ENCODE data around the gene CNNM2. TPM values are rescaled to one million over a fixed set of nuclear protein-coding genes. Genes with fewer than 3 reads are reported as not detected.
"Not testable (repeated sequence)": the region's sequence is repeated elsewhere in the genome, so short reads cannot be mapped to it uniquely, and the experiment has no call there.

The CNNM2 gene
- total RNA-seq, 1 donor from 2014 or later = 12.5 TPM

- no peak overlapping the region for H3K27ac Mint-ChIP-seq
- no peak overlapping the region for H3K4me3 Mint-ChIP-seq
- DNase-seq (ENCODE audit: low spot score in 2 of 2, unreplicated experiment in 2 of 2) = no peak
These were observed 203.1 kb downstream of the CNNM2 start for GRCh38 chr10:103120977-103121735.

GRCh38 chr10:103123282-103124024, 205.4 kb downstream of the CNNM2 start:
- Mint-ChIP-seq H3K4me3 (no peak overlapping the region), H3K4me1 (peaks cover 13% of the 10 kb centered on the region), H3K27ac (no peak overlapping the region), H3K27me3 (ENCODE audit: low read depth) (no peaks in the 10 kb centered on the region), H3K36me3 (peaks cover 14% of the 10 kb centered on the region), H3K9me3 (no peaks in the 10 kb centered on the region)
- no peak for DNase-seq (ENCODE audit: low spot score in 2 of 2, unreplicated experiment in 2 of 2)
- TF ChIP-seq CTCF (IDR thresholded peaks at IDR 0.05; ENCODE audit: unreplicated experiment) = no peak

More at GRCh38 chr10:103120977-103121735, 203.1 kb downstream of the CNNM2 start:
- TF ChIP-seq CTCF (IDR thresholded peaks at IDR 0.05; ENCODE audit: unreplicated experiment) = no peak
- no peaks in the 10 kb centered on the region for H3K9me3 Mint-ChIP-seq
- peaks cover 8% of the 10 kb centered on the region for H3K36me3 Mint-ChIP-seq
- H3K4me1 Mint-ChIP-seq = peaks cover 13% of the 10 kb centered on the region
- no peaks in the 10 kb centered on the region for H3K27me3 Mint-ChIP-seq (ENCODE audit: low read depth)

GRCh38 chr10:103124420-103125096, 206.5 kb downstream of the CNNM2 start:
- Mint-ChIP-seq H3K27ac (no peak overlapping the region), H3K4me1 (peaks cover 13% of the 10 kb centered on the region), H3K9me3 (no peaks in the 10 kb centered on the region), H3K36me3 (peaks cover 14% of the 10 kb centered on the region), H3K27me3 (ENCODE audit: low read depth) (no peaks in the 10 kb centered on the region), H3K4me3 (no peak overlapping the region)
- TF ChIP-seq CTCF (IDR thresholded peaks at IDR 0.05; ENCODE audit: unreplicated experiment) = no peak
- DNase-seq (ENCODE audit: low spot score in 2 of 2, unreplicated experiment in 2 of 2) = no peak

- Mint-ChIP-seq H3K27me3 (ENCODE audit: low read depth) (no peaks in the 10 kb centered on the region), H3K36me3 (peaks cover 15% of the 10 kb centered on the region), H3K4me3 (no peak overlapping the region), H3K4me1 (peaks cover 13% of the 10 kb centered on the region), H3K27ac (peak overlapping the region; percentile 11), H3K9me3 (peaks cover 2% of the 10 kb centered on the region)
- TF ChIP-seq CTCF (IDR thresholded peaks at IDR 0.05; ENCODE audit: unreplicated experiment) = no peak
- no peak for DNase-seq (ENCODE audit: low spot score in 2 of 2, unreplicated experiment in 2 of 2)
These were observed 207.5 kb downstream of the CNNM2 start for GRCh38 chr10:103125323-103126267.

GRCh38 chr10:103127241-103127640, 209.1 kb downstream of the CNNM2 start:
- no peak for DNase-seq (ENCODE audit: low spot score in 2 of 2, unreplicated experiment in 2 of 2)
- Mint-ChIP-seq H3K9me3 (peaks cover 13% of the 10 kb centered on the region), H3K27me3 (ENCODE audit: low read depth) (no peaks in the 10 kb centered on the region), H3K27ac (no peak overlapping the region), H3K4me3 (no peak overlapping the region), H3K36me3 (peaks cover 29% of the 10 kb centered on the region), H3K4me1 (peaks cover 12% of the 10 kb centered on the region)
- no peak for TF ChIP-seq CTCF (IDR thresholded peaks at IDR 0.05; ENCODE audit: unreplicated experiment)

GRCh38 chr10:103130180-103130579, 212.1 kb downstream of the CNNM2 start:
- H3K4me1 Mint-ChIP-seq; DNase-seq (ENCODE audit: low spot score in 2 of 2, unreplicated experiment in 2 of 2); H3K4me3 Mint-ChIP-seq; H3K27ac Mint-ChIP-seq; H3K27me3 Mint-ChIP-seq (ENCODE audit: low read depth): not testable (repeated sequence)
- peaks cover 53% of the 10 kb centered on the region for H3K36me3 Mint-ChIP-seq
- peaks cover 22% of the 10 kb centered on the region for H3K9me3 Mint-ChIP-seq
